HepG2 (cell line): ENCODE data around the gene ETV5. TPM values are rescaled to one million over a fixed set of nuclear protein-coding genes. Genes with fewer than 3 reads are reported as not detected.

Experiments used
- DNMT1 ChIP-seq: sonication (generic); formaldehyde crosslinking; IDR thresholded peaks from 2 replicates; pipeline ENCODE4 v1.5.1; 2020; ENCODE audit warnings: mild to moderate bottlenecking, missing genetic modification reagents
- FOXC1 ChIP-seq: sonication (generic); formaldehyde crosslinking; IDR thresholded peaks from 2 replicates; pipeline ENCODE4 v1.8.0; 2022; ENCODE audit warnings: mild to moderate bottlenecking, missing genetic modification reagents, borderline replicate concordance
- FOXM1 ChIP-seq: sonication (generic); formaldehyde crosslinking; IDR thresholded peaks from 2 replicates; pipeline ENCODE4 v1.5.0; 2020; ENCODE audit warnings: missing genetic modification reagents
- FOXP1 ChIP-seq, 2 experiments: fragments of 450-650 bp in 1 of 2; IDR thresholded peaks; 2 replicates each; pipeline ENCODE4 v1.6.1; 2017 to 2018; ENCODE audit warnings: antibody characterized with exemption in 1 of 2
- HIVEP1 ChIP-seq: sonication (generic); formaldehyde crosslinking; IDR thresholded peaks from 2 replicates; pipeline ENCODE4 v1.4.0; 2020; ENCODE audit warnings: mild to moderate bottlenecking, missing genetic modification reagents
- KLF6 ChIP-seq: IDR thresholded peaks from 2 replicates; pipeline ENCODE4 v1.8.0; 2016; ENCODE audit warnings: missing biosample characterization, missing genetic modification reagents
- MIER3 ChIP-seq: IDR thresholded peaks from 2 replicates; pipeline ENCODE4 v1.6.1; 2016; ENCODE audit warnings: missing compliant biosample characterization, borderline replicate concordance
- NR2C2 ChIP-seq: sonication (generic); formaldehyde crosslinking; IDR thresholded peaks from 2 replicates; pipeline ENCODE4 v1.4.0; 2020; ENCODE audit warnings: missing genetic modification reagents, mild to moderate bottlenecking, moderate library complexity, borderline replicate concordance
- TBX2 ChIP-seq: sonication (generic); formaldehyde crosslinking; IDR thresholded peaks from 2 replicates; pipeline ENCODE4 v1.5.0; 2020; ENCODE audit warnings: missing genetic modification reagents, mild to moderate bottlenecking, borderline replicate concordance
- ZBTB26 ChIP-seq: IDR thresholded peaks from 2 replicates; pipeline ENCODE4 v1.6.1; 2016; ENCODE audit warnings: missing compliant biosample characterization, missing genetic modification reagents, borderline replicate concordance
- ZBTB46 ChIP-seq: sonication (generic); formaldehyde crosslinking; IDR thresholded peaks from 2 replicates; pipeline ENCODE4 v1.4.0; 2020; ENCODE audit warnings: mild to moderate bottlenecking, missing genetic modification reagents, borderline replicate concordance
- ZHX1 ChIP-seq: sonication (generic); formaldehyde crosslinking; IDR thresholded peaks from 2 replicates; pipeline ENCODE4 v1.8.1; 2022; ENCODE audit warnings: low read depth, mild to moderate bottlenecking, missing genetic modification reagents
- ZNF101 ChIP-seq: sonication (generic); formaldehyde crosslinking; IDR thresholded peaks from 2 replicates; pipeline ENCODE4 v1.4.0; 2020; ENCODE audit warnings: mild to moderate bottlenecking, low read depth, missing genetic modification reagents, borderline replicate concordance
- ZNF160 ChIP-seq: sonication (generic); formaldehyde crosslinking; IDR thresholded peaks from 2 replicates; pipeline ENCODE4 v1.8.0; 2022; ENCODE audit warnings: mild to moderate bottlenecking, inconsistent platforms, missing genetic modification reagents
- ZNF543 ChIP-seq: sonication (generic); formaldehyde crosslinking; IDR thresholded peaks from 2 replicates; pipeline ENCODE4 v1.4.0; 2020; ENCODE audit warnings: mild to moderate bottlenecking, missing genetic modification reagents
- ZNF614 ChIP-seq: IDR thresholded peaks from 2 replicates; pipeline ENCODE4 v1.6.1; 2018; ENCODE audit warnings: missing biosample characterization, missing genetic modification reagents, inconsistent platforms, borderline replicate concordance
- polyA plus RNA-seq, 8 experiments: library from polyadenylated mRNA; depleted of rRNA in 3 of 8; stranded (reverse) in 7 of 8; unstranded in 1 of 8; fragments of >200 nt; fragmentation: Illumina TruSeq in 4 of 8; extraction: Trizol in 4 of 8; gene quantifications; 2 replicates each; pipeline versions ENCODE4 v1.2.1 to v1.2.3, GENCODE V29; 2011 to 2016; ENCODE audit warnings: low read depth in 4 of 8, missing spikeins in 1 of 8, mixed read lengths in 1 of 8; ENCODE audit not compliant: insufficient read depth in 1 of 8
- total RNA-seq, 5 experiments: library from RNA; depleted of rRNA; stranded (reverse); fragments of >200 nt; fragmentation: Illumina TruSeq; extraction: Trizol; gene quantifications; 2 replicates each; pipeline ENCODE4 v1.2.3, GENCODE V29; 2016; ENCODE audit warnings: low read depth in 1 of 5
- TF ChIP-seq, protein P1 (sequence below), 2 experiments: sonication (generic) in 1 of 2; formaldehyde crosslinking in 1 of 2; IDR thresholded peaks; 2 replicates each; pipeline versions ENCODE4 v1.6.1 to v1.9.0; 2014 to 2022; ENCODE audit warnings: antibody characterized with exemption in 1 of 2, borderline replicate concordance in 1 of 2, inconsistent platforms in 1 of 2, low read depth in 1 of 2, missing genetic modification reagents in 1 of 2

ETV5 gene
- total and polyA plus RNA-seq, 2 of the 13 experiments (the other 11 are each of a cell fraction or from before 2014, with no cell fraction given): 52.9 to 57.2 TPM

DNA sequence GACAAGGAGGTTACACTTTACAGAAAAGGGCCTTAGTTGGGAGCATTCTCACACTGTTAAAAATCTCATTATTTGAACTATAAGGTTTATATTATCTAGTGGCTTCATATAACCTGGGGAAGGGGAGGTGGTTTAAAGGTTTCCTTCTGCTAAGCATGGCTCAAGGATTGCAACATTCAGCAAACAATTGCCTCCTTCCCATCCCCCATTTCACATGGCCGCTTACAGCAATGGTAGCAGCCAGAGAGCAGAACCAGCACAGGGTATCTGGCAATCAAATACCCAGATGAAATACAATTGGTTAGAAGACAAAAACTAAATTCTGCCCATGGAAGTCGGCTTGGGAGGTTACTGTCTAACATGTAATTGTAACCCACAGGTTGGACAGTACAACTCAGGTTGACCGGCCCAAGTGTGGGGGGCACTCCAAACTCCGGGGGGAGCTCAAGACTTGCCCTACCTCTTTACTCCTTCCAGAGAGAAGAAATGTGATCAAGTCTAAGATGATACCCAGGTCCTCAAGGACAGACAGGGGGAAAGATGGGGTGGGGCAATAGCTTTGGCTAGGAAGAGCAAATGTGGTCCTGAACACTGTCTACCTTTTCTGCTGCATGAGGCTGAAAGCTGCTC lies 15.5 kb downstream of the ETV5 start (continued):
- TF ChIP-seq ZHX1 (CRISPR knock-in tag) (peak; percentile 13; the same call in 1 of the 2 replicates), ZNF160 (CRISPR knock-in tag) (no peak), FOXP1 (IDR thresholded peaks at IDR 0.05) (no peak), FOXP1 (CRISPR knock-in tag; IDR thresholded peaks at IDR 0.05) (0 out of 2 replicates have a peak, but pooled peaks have one; percentile 24), KLF6 (CRISPR knock-in tag) (no peak), ZNF614 (no peak), ZBTB26 (no peak), ZNF543 (no peak), FOXM1 (CRISPR knock-in tag) (no peak), ZNF101 (CRISPR knock-in tag) (no peak), FOXC1 (CRISPR knock-in tag) (no peak), NR2C2 (no peak), TBX2 (CRISPR knock-in tag) (no peak; the same call in 1 of the 2 replicates), HIVEP1 (CRISPR knock-in tag) (no peak), ZBTB46 (no peak), DNMT1 (CRISPR knock-in tag) (no peak), MIER3 (CRISPR knock-in tag) (no peak; the same call in 1 of the 2 replicates)
- TF ChIP-seq, protein P1, sequence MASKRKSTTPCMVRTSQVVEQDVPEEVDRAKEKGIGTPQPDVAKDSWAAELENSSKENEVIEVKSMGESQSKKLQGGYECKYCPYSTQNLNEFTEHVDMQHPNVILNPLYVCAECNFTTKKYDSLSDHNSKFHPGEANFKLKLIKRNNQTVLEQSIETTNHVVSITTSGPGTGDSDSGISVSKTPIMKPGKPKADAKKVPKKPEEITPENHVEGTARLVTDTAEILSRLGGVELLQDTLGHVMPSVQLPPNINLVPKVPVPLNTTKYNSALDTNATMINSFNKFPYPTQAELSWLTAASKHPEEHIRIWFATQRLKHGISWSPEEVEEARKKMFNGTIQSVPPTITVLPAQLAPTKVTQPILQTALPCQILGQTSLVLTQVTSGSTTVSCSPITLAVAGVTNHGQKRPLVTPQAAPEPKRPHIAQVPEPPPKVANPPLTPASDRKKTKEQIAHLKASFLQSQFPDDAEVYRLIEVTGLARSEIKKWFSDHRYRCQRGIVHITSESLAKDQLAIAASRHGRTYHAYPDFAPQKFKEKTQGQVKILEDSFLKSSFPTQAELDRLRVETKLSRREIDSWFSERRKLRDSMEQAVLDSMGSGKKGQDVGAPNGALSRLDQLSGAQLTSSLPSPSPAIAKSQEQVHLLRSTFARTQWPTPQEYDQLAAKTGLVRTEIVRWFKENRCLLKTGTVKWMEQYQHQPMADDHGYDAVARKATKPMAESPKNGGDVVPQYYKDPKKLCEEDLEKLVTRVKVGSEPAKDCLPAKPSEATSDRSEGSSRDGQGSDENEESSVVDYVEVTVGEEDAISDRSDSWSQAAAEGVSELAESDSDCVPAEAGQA (IDR thresholded peaks at IDR 0.05; ENCODE audit: low read depth): no peak
- TF ChIP-seq, protein P1 (CRISPR knock-in tag; IDR thresholded peaks at IDR 0.05; ENCODE audit: borderline replicate concordance): no peak
